ENCODE results near the gene P2RY2. TPM values are rescaled to one million over a fixed set of nuclear protein-coding genes. Genes with fewer than 3 reads are reported as not detected.

The P2RY2 gene
- total RNA-seq, 2 donors from 2014 or later = 2.0 to 2.1 TPM

DNA sequence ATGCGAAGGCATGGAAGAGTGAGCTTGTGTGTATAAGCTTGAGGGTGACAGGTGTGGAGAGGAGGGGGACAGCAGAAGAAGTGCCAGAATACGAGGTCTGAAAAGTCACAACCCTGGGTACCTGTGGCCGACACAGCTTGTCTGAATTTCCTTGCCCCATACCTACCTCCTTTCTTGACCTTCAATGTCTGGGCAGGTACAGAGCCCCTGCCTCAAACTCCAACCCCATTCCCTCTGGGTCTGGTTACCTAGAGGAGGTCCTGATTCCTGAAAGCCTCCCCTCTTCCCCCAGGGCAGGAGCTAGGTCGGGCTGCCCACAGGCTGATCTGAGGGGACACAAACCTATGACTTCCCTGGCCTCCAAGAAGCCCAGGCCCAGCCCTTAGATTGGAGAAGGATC lies 39.4 kb upstream of the P2RY2 start:
- DNase-seq (no peak), ATAC-seq (no peak)
- H3K9me3 ChIP-seq = no peaks in the 10 kb centered on the region
- H3K27ac ChIP-seq = no peak overlapping the region
- no peak overlapping the region for H3K4me3 ChIP-seq
- intact Hi-C loops (cut with DNase I) = loop anchor here (5.0 to 10.0 kb wide), 2 partner anchors 254 to 346 kb away; no protein-coding TSS in a partner anchor
- 65 to 70% methylated on average over 4 of the region's 4 CpGs for WGBS, 2 donors
- TF ChIP-seq, protein P1, sequence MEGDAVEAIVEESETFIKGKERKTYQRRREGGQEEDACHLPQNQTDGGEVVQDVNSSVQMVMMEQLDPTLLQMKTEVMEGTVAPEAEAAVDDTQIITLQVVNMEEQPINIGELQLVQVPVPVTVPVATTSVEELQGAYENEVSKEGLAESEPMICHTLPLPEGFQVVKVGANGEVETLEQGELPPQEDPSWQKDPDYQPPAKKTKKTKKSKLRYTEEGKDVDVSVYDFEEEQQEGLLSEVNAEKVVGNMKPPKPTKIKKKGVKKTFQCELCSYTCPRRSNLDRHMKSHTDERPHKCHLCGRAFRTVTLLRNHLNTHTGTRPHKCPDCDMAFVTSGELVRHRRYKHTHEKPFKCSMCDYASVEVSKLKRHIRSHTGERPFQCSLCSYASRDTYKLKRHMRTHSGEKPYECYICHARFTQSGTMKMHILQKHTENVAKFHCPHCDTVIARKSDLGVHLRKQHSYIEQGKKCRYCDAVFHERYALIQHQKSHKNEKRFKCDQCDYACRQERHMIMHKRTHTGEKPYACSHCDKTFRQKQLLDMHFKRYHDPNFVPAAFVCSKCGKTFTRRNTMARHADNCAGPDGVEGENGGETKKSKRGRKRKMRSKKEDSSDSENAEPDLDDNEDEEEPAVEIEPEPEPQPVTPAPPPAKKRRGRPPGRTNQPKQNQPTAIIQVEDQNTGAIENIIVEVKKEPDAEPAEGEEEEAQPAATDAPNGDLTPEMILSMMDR (IDR thresholded peaks at IDR 0.05) = no peak
- TF ChIP-seq POLR2A (IDR thresholded peaks at IDR 0.05) = no peak
- H3K4me1 ChIP-seq = peaks cover 53% of the 10 kb centered on the region
- H3K27me3 ChIP-seq = no peaks in the 10 kb centered on the region
- no peaks in the 10 kb centered on the region for H3K36me3 ChIP-seq (replicated peaks in 1 of 2; ENCODE audit: insufficient read depth in 1 of 2, low read depth in 2 of 2)

DNA sequence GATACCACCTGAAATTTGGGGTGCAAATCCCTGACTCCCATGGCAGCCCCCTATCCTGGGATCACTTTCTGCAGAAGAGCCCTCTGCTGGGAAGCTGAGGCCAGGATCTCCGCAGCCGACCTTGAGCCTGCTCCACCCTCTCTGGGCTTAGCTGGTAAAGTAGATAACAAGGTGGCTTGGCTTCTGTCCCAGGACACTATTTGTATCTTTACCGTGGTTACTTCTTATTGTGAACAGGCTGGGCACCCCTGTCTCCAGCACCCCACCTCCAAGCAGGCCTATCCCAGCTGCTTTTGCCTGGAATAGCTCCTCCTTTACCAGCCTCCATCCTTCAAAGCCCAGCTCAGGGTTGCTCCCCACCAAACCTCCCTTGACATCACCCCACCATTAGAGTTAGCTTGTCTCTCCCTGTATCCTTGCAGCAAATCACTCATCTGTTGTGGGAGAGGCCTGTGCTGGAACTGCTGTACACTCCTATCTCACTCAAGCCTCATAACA lies 35.2 kb upstream of the P2RY2 start:
- peak; percentile 80 for ATAC-seq
- TF ChIP-seq, protein P1 (IDR thresholded peaks at IDR 0.05) = peak in 2 of 7 experiments; percentile 8
- no peak for TF ChIP-seq POLR2A (IDR thresholded peaks at IDR 0.05)
- H3K9me3 ChIP-seq = no peaks in the 10 kb centered on the region
- no peaks in the 10 kb centered on the region for H3K27me3 ChIP-seq
- H3K4me1 ChIP-seq = peaks cover 15% of the 10 kb centered on the region
- 12 to 43% methylated on average over 3 of the region's 3 CpGs for WGBS, 2 donors
- no peak overlapping the region for H3K4me3 ChIP-seq
- intact Hi-C loops (cut with DNase I) = no loop called here
- no peak overlapping the region for H3K27ac ChIP-seq
- peak; percentile 53 to 75 (median 68) for DNase-seq
- no peaks in the 10 kb centered on the region for H3K36me3 ChIP-seq (replicated peaks in 1 of 2; ENCODE audit: insufficient read depth in 1 of 2, low read depth in 2 of 2)

DNA sequence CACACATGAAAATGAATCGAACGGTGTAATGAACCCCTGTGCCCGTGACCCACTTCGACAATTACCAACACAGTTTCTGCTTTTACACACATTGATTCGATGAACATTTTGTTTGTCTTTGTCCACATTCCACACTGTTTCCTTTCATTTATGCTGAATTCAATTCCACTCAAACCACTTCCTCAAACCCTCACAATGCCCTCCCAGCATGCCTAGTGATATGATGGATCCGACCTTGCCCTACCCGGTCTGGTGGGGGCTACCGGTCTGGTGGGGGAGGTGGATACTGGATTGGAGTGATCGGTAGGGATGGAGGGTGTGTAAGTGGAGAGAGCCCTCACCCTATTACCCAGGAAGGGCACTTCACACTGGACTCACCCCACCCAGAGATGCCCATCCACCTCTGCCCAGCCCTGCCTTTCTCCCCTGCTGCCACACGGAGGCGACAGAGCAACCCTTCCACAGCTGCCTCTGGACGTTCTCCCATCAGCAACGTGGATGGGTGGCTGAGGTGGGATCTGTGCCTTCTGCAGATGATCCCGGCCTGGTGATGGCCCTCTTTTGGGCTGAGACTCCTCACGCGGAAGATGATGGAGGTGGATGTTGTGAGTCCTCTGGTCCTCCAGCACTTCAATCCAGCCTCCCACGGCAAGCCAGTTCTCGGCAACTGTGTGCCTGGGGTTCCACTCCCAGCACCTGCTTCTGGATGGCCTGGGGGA lies 33.0 kb upstream of the P2RY2 start:
- ATAC-seq (peak; percentile 79), DNase-seq (peak; percentile 69 to 73 (median 72))
- H3K36me3 ChIP-seq (replicated peaks in 1 of 2; ENCODE audit: insufficient read depth in 1 of 2, low read depth in 2 of 2) = no peaks in the 10 kb centered on the region
- TF ChIP-seq, protein P1 (IDR thresholded peaks at IDR 0.05) = peak; percentile 55 to 92 (median 83)
- no peak for TF ChIP-seq POLR2A (IDR thresholded peaks at IDR 0.05)
- H3K27me3 ChIP-seq = no peaks in the 10 kb centered on the region
- 18 to 21% methylated on average over 17 to 18 of the region's 18 CpGs for WGBS, 2 donors
- intact Hi-C loops (cut with DNase I) = loop anchor here (5.0 kb wide), 1 partner anchor 57 kb away; no protein-coding TSS in a partner anchor
- H3K9me3 ChIP-seq = no peaks in the 10 kb centered on the region
- H3K4me1 ChIP-seq = peaks cover 11% of the 10 kb centered on the region
- H3K27ac ChIP-seq = peak overlapping the region in 2 of 4 donors; percentile 56 to 58
- H3K4me3 ChIP-seq = no peak overlapping the region

DNA sequence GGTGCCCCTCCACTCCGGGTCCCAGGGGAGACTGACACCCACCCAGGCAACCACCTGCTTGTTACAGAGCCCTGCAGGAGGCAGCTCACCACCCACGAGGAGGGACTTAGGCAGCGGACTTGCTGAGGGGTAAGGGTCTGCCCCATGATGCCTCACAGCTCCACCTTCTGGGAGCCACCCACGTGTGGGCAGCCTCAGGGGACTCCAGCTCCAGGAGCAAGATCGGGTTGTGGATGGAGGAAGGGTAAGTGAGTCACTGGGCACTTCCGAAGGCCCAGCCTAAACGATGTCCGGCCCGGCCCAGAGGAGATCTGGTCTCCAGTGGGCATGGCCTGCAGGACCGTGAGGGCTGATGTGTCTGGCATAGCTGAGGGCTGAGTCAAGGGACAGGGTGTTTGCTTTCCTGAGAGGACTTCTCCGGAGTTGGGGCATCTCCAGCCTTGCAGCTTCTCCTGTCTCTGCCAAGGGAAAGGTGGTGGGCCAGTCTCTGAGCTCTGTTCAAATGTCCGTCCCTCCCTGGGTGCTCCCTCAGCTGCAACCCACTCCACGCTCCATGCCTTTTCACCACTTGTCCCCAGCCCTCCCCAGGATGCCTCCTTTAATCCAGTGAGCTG lies 32.3 kb upstream of the P2RY2 start:
- WGBS, 2 donors = 61 to 67% methylated on average over 10 to 12 of the region's 13 CpGs
- Histone ChIP-seq H3K9me3 (no peaks in the 10 kb centered on the region), H3K27ac (no peak overlapping the region), H3K4me1 (peaks cover 11% of the 10 kb centered on the region), H3K27me3 (no peaks in the 10 kb centered on the region), H3K4me3 (no peak overlapping the region), H3K36me3 (replicated peaks in 1 of 2; ENCODE audit: insufficient read depth in 1 of 2, low read depth in 2 of 2) (no peaks in the 10 kb centered on the region)
- intact Hi-C loops (cut with DNase I) = loop anchor here (5.0 kb wide), 1 partner anchor 57 kb away; no protein-coding TSS in a partner anchor
- ATAC-seq (no peak), DNase-seq (no peak)
- TF ChIP-seq, protein P1 (IDR thresholded peaks at IDR 0.05) = no peak
- TF ChIP-seq POLR2A (IDR thresholded peaks at IDR 0.05) = no peak
